Endothelial cell of umbilical vein (primary cell): ENCODE results near the gene LRP2. TPM values are rescaled to one million over a fixed set of nuclear protein-coding genes. Genes with fewer than 3 reads are reported as not detected.

Source experiments
- BruUV-seq: library from RNA; stranded (reverse); fragments of 400-500 nt; replicated peaks from 2 replicates; lab custom pipeline; 2021; lab: Mats Ljungman, UMichigan
- CTCF ChIA-PET: fragments of 300-600, 350-600 bp; sonication (Branson Sonifier 250); formaldehyde crosslinking; loops from one replicate; lab custom pipeline; 2021; ENCODE audit warnings: antibody characterized with exemption, inconsistent platforms; lab: Charles Lee
- POLR2A ChIA-PET: fragments of 300-600, 350-600 bp; sonication (Branson Sonifier 250); formaldehyde crosslinking; loops from one replicate; lab custom pipeline; 2021; ENCODE audit warnings: antibody characterized with exemption, inconsistent platforms; lab: Charles Lee
- DNase-seq: peaks from one replicate; pipeline ENCODE4 v3.0.0-alpha.2; 2011; ENCODE audit warnings: low read depth, low spot score
- FAIRE-seq: peaks from 2 replicates; lab custom pipeline; 2011; peaks lifted over from hg19 to GRCh38; lab: Jason Lieb, UNC
- H2AFZ ChIP-seq: 2 replicates; pipeline ENCODE4 v1.6.0; 2012; ENCODE audit warnings: low read depth, low read length, control low read depth, inconsistent platforms
- H3K27ac ChIP-seq: 2 replicates; pipeline ENCODE4 v1.5.1; 2011; ENCODE audit warnings: low read depth, mild to moderate bottlenecking, control low read depth, low read length, moderate library complexity; ENCODE audit not compliant: insufficient read depth
- H3K27me3 ChIP-seq, 2 experiments: 2 replicates each; pipeline versions ENCODE4 v1.6.0 to v1.6.1; 2011; ENCODE audit warnings: low read length in 2 of 2, mixed read lengths in 1 of 2; ENCODE audit not compliant: control insufficient read depth in 2 of 2, insufficient read depth in 2 of 2
- H3K36me3 ChIP-seq, 2 experiments: 2 replicates in 1 of 2; 3 replicates in 1 of 2; pipeline ENCODE4 v1.5.1; 2011; ENCODE audit warnings: low read length in 2 of 2, mild to moderate bottlenecking in 1 of 2, moderate library complexity in 1 of 2; ENCODE audit not compliant: control insufficient read depth in 2 of 2, insufficient read depth in 2 of 2; ENCODE audit errors: extremely low read depth in 1 of 2
- H3K4me1 ChIP-seq: 3 replicates; pipeline ENCODE4 v1.5.1; 2011; ENCODE audit warnings: mild to moderate bottlenecking, low read length; ENCODE audit not compliant: control insufficient read depth, insufficient read depth; ENCODE audit errors: extremely low read depth
- H3K4me2 ChIP-seq: 2 replicates; pipeline ENCODE4 v1.6.1; 2011; ENCODE audit warnings: low read length, control low read depth, mixed read lengths; ENCODE audit not compliant: insufficient read depth
- H3K4me3 ChIP-seq, 3 experiments: fragments of 200-600 bp in 1 of 3; sonication (generic), shearing (Covaris generic) in 1 of 3; replicated peaks in 1 of 3; 2 replicates each; pipeline ENCODE4 v1.5.1; 2011 to 2016; ENCODE audit warnings: control low read depth in 3 of 3, low read length in 3 of 3, mild to moderate bottlenecking in 2 of 3, inconsistent platforms in 1 of 3, low read depth in 1 of 3, moderate library complexity in 1 of 3; ENCODE audit not compliant: insufficient read depth in 1 of 3
- H3K79me2 ChIP-seq: 2 replicates; pipeline ENCODE4 v1.6.0; 2012; ENCODE audit warnings: low read length, inconsistent platforms; ENCODE audit not compliant: control insufficient read depth, insufficient read depth
- H3K9ac ChIP-seq: replicated peaks from 2 replicates; pipeline ENCODE3; 2011; ENCODE audit warnings: low read length, control low read depth; ENCODE audit not compliant: insufficient read depth; ENCODE audit errors: extremely low read depth
- H3K9me1 ChIP-seq: replicated peaks from 3 replicates; pipeline ENCODE4 v1.6.0; 2011; ENCODE audit warnings: mild to moderate bottlenecking, low read length; ENCODE audit not compliant: control insufficient read depth, insufficient read depth; ENCODE audit errors: extremely low read depth
- H3K9me3 ChIP-seq: replicated peaks from 2 replicates; pipeline ENCODE4 v1.5.1; 2012; ENCODE audit warnings: low read length, inconsistent platforms; ENCODE audit not compliant: control insufficient read depth, insufficient read depth
- H4K20me1 ChIP-seq: replicated peaks from 2 replicates; pipeline ENCODE3; 2011; ENCODE audit warnings: mild to moderate bottlenecking, low read length; ENCODE audit not compliant: control insufficient read depth, insufficient read depth; ENCODE audit errors: extremely low read depth
- EZH2 ChIP-seq: IDR thresholded peaks from 2 replicates; pipeline ENCODE4 v1.6.1; 2012; ENCODE audit warnings: borderline replicate concordance, low read depth, mild to moderate bottlenecking, moderate library complexity, low read length, inconsistent platforms; ENCODE audit not compliant: severe bottlenecking
- FOS ChIP-seq: IDR thresholded peaks from 2 replicates; pipeline ENCODE4 v1.6.1; 2011; ENCODE audit warnings: mild to moderate bottlenecking, low read length, moderate library complexity, borderline replicate concordance; ENCODE audit not compliant: insufficient read depth
- GATA2 ChIP-seq: IDR thresholded peaks from 2 replicates; pipeline ENCODE4 v1.7.0; 2011; ENCODE audit warnings: low read depth, mild to moderate bottlenecking, moderate library complexity, mixed read lengths, low read length; ENCODE audit not compliant: insufficient read length, insufficient read depth
- JUN ChIP-seq: IDR thresholded peaks from 2 replicates; pipeline ENCODE4 v1.6.1; 2011; ENCODE audit warnings: borderline replicate concordance, low read depth; ENCODE audit not compliant: insufficient read length, insufficient read depth
- MYC ChIP-seq: IDR thresholded peaks from one replicate; pipeline ENCODE4 v1.6.1; 2011; ENCODE audit warnings: mild to moderate bottlenecking, low read depth, low read length
- POLR2A ChIP-seq: IDR thresholded peaks from 2 replicates; pipeline ENCODE4 v1.6.1; 2012; ENCODE audit warnings: low read depth, mild to moderate bottlenecking, control low read depth, low read length
- POLR2AphosphoS5 ChIP-seq: IDR thresholded peaks from 2 replicates; pipeline ENCODE4 v1.6.1; 2012; ENCODE audit warnings: low read depth, mild to moderate bottlenecking, control low read depth, low read length, moderate library complexity; ENCODE audit not compliant: insufficient read depth
- dilution Hi-C: fragments of 300-500 bp; cut with MboI; formaldehyde crosslinking; loops from one replicate; pipeline ENCODE4 v1.15.0; 2019; ENCODE audit warnings: low sequenced_read_pairs; ENCODE audit not compliant: extremely low pct_ligation_motif_present
- intact Hi-C: fragments of 100-400 bp; cut with micrococcal nuclease; formaldehyde crosslinking; loops from one replicate; pipeline ENCODE4 v1.10.0; 2022
- polyA plus RNA-seq, 4 experiments: library from polyadenylated mRNA; depleted of rRNA in 3 of 4; stranded (reverse) in 3 of 4; unstranded in 1 of 4; fragments of >200 nt; gene quantifications; 2 replicates each; pipeline versions ENCODE4 v1.2.1 to v1.2.3, GENCODE V29; 2011 to 2012; ENCODE audit warnings: missing spikeins in 1 of 4
- total RNA-seq: library from RNA; stranded (reverse); gene quantifications from 2 replicates; pipeline ENCODE4 v1.2.3, GENCODE V29; 2021
- TF ChIP-seq, protein P1 (sequence below): IDR thresholded peaks from 2 replicates; pipeline ENCODE4 v1.6.1; 2011; ENCODE audit not compliant: insufficient read depth, insufficient read length
- TF ChIP-seq, protein P2 (sequence below), 2 donors: IDR thresholded peaks; 1 replicate in 1 of 2; 2 replicates in 1 of 2; pipeline ENCODE4 v1.5.1; 2011; ENCODE audit warnings: low read length in 2 of 2, mild to moderate bottlenecking in 2 of 2, moderate library complexity in 2 of 2, control low read depth in 1 of 2, inconsistent platforms in 1 of 2, low read depth in 1 of 2; ENCODE audit not compliant: insufficient read depth in 1 of 2; ENCODE audit errors: extremely low read depth in 1 of 2

LRP2 gene
- total and polyA plus RNA-seq, 2 donors (not counting 3 experiments of a cell fraction or from before 2014, with no cell fraction given), result not detected

DNA sequence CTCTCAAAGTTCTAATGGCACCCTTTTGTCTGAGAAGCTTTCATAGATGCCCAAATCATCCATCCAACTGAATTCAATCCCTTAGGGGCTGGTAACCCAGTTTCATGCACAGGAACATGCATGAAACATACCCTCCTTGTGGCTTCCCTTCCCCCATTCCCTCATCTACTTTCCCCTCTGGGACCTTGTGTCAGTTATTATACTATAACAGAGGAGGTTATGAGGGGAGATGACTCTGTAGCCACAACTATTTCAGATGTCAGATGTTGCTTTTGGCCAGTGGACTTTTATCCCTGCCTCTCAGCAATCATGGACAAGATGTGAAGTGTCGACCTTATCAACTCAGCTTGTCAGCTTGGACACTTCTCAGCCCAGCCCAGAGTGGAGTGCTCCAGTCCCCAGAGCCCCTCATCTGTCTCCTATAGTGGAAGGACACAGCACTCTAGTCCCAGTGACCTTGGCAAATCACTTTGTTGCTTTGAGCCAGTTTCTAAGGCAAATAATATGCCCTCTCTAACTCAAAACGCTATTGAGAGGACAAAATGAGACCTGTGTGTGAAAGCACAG lies 284.6 kb downstream of the LRP2 start:
- ChIA-PET POLR2A (no interaction called here), CTCF (no interaction called here)
- Histone ChIP-seq H3K36me3 (no peaks in the 10 kb centered on the region), H3K9me3 (no peaks in the 10 kb centered on the region), H3K27ac (no peak overlapping the region), H3K4me2 (no peak overlapping the region), H3K4me3 (no peak overlapping the region), H3K9ac (no peak overlapping the region), H3K9me1 (no peaks in the 10 kb centered on the region), H3K4me1 (no peaks in the 10 kb centered on the region), H3K79me2 (no peaks in the 10 kb centered on the region), H3K27me3 (no peaks in the 10 kb centered on the region), H2AFZ (peak overlapping the region; percentile 35), H4K20me1 (no peaks in the 10 kb centered on the region)
- FAIRE-seq (no peak), DNase-seq (no peak)
- TF ChIP-seq MYC (no peak), FOS (no peak), POLR2AphosphoS5 (no peak), JUN (no peak), GATA2 (no peak), POLR2A (no peak), EZH2 (no peak)
- TF ChIP-seq, protein P1, sequence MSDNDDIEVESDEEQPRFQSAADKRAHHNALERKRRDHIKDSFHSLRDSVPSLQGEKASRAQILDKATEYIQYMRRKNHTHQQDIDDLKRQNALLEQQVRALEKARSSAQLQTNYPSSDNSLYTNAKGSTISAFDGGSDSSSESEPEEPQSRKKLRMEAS, result no peak
- TF ChIP-seq, protein P2, sequence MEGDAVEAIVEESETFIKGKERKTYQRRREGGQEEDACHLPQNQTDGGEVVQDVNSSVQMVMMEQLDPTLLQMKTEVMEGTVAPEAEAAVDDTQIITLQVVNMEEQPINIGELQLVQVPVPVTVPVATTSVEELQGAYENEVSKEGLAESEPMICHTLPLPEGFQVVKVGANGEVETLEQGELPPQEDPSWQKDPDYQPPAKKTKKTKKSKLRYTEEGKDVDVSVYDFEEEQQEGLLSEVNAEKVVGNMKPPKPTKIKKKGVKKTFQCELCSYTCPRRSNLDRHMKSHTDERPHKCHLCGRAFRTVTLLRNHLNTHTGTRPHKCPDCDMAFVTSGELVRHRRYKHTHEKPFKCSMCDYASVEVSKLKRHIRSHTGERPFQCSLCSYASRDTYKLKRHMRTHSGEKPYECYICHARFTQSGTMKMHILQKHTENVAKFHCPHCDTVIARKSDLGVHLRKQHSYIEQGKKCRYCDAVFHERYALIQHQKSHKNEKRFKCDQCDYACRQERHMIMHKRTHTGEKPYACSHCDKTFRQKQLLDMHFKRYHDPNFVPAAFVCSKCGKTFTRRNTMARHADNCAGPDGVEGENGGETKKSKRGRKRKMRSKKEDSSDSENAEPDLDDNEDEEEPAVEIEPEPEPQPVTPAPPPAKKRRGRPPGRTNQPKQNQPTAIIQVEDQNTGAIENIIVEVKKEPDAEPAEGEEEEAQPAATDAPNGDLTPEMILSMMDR (IDR thresholded peaks at IDR 0.05; ENCODE audit: extremely low read depth in 1 of 2, insufficient read depth in 1 of 2, low read depth in 1 of 2, low read length in 2 of 2), result no peak
- dilution Hi-C loops (no loop called here), intact Hi-C loops (no loop called here)
- no TSS peak for BruUV-seq

Other genes starting within 250 kb of the LRP2 start
- 4.1 and 5.6 TPM in 2 replicates for gene BBS5, start 117.0 kb upstream of the LRP2 start, total RNA-seq
- 2.4 and 2.9 TPM in 2 replicates for gene BBS5, start 117.0 kb upstream of the LRP2 start, polyA plus RNA-seq
- 0.21 and 0.73 TPM in 2 replicates for gene KLHL41, start 147.2 kb upstream of the LRP2 start, total RNA-seq
- gene KLHL41, start 147.2 kb upstream of the LRP2 start, polyA plus RNA-seq, result 0.05 and 0.08 TPM in 2 replicates
- gene FASTKD1, start 211.3 kb upstream of the LRP2 start, total RNA-seq, result 32.2 and 33.4 TPM in 2 replicates
- 6.3 and 8.9 TPM in 2 replicates for gene FASTKD1, start 211.3 kb upstream of the LRP2 start, polyA plus RNA-seq
- gene PPIG, start 221.8 kb upstream of the LRP2 start, total RNA-seq, result 36.7 and 44.9 TPM in 2 replicates
- 7.4 and 13.4 TPM in 2 replicates for gene PPIG, start 221.8 kb upstream of the LRP2 start, polyA plus RNA-seq